ENCODE results near the gene SLC2A14.
"Not testable (repeated sequence)": the region's sequence is repeated elsewhere in the genome, so short reads cannot be mapped to it uniquely, and the experiment has no call there.

GRCh38 chr12:7842444-7842843 lies 30.3 kb downstream of the SLC2A14 start:
- TF ChIP-seq CTCF (IDR thresholded peaks at IDR 0.05; ENCODE audit: low read length); EZH2 (IDR thresholded peaks at IDR 0.05; ENCODE audit: borderline replicate concordance, low read length): not testable (repeated sequence)

Measured in OCI-LY1 (cell line).